IPS-18a (cell line): Measurements from ENCODE around the gene NEMP2.

Experiments
- H3K27ac ChIP-seq: one replicate; pipeline ENCODE4 v1.5.1; 2013; ENCODE audit warnings: low read length
- H3K27me3 ChIP-seq: one replicate; pipeline ENCODE4 v1.6.1; 2013; ENCODE audit warnings: mild to moderate bottlenecking, low read length; ENCODE audit not compliant: control insufficient read depth, insufficient read depth
- H3K36me3 ChIP-seq: one replicate; pipeline ENCODE4 v1.6.1; 2013; ENCODE audit warnings: low read depth, low read length; ENCODE audit not compliant: control insufficient read depth
- H3K4me1 ChIP-seq: one replicate; pipeline ENCODE4 v1.6.1; 2013; ENCODE audit warnings: low read depth, low read length; ENCODE audit not compliant: control insufficient read depth
- H3K4me3 ChIP-seq: one replicate; pipeline ENCODE4 v1.5.1; 2013; ENCODE audit warnings: low read length
- H3K9ac ChIP-seq: one replicate; pipeline ENCODE4 v1.6.1; 2013; ENCODE audit warnings: mild to moderate bottlenecking, low read length, moderate library complexity
- H3K9me3 ChIP-seq: one replicate; pipeline ENCODE4 v1.6.1; 2013; ENCODE audit warnings: low read depth, low read length; ENCODE audit not compliant: control insufficient read depth

Gene NEMP2

GRCh38 chr2:190533175-190533967, 1.2 kb downstream of the NEMP2 start:
- Histone ChIP-seq H3K27me3 (no peaks in the 10 kb centered on the region), H3K36me3 (no peaks in the 10 kb centered on the region), H3K9me3 (peaks cover 3% of the 10 kb centered on the region), H3K9ac (peak overlapping the region; percentile 79), H3K4me1 (peaks cover 25% of the 10 kb centered on the region), H3K27ac (peak overlapping the region; percentile 52), H3K4me3 (peak overlapping the region; percentile 80)

- Histone ChIP-seq H3K27me3 (no peaks in the 10 kb centered on the region), H3K36me3 (no peaks in the 10 kb centered on the region), H3K4me1 (peaks cover 29% of the 10 kb centered on the region), H3K27ac (no peak overlapping the region), H3K9me3 (peaks cover under 1% of the 10 kb centered on the region), H3K4me3 (no peak overlapping the region), H3K9ac (no peak overlapping the region)
Observed at GRCh38 chr2:190532581-190532980, 1.9 kb downstream of the NEMP2 start.

- H3K9me3 ChIP-seq = no peaks in the 10 kb centered on the region
Observed at GRCh38 chr2:190530248-190530900, 4.1 kb downstream of the NEMP2 start.

GRCh38 chr2:190529486-190530247, 4.9 kb downstream of the NEMP2 start:
- Histone ChIP-seq H3K27ac (no peak overlapping the region), H3K9me3 (no peaks in the 10 kb centered on the region), H3K4me1 (peaks cover 11% of the 10 kb centered on the region), H3K27me3 (no peaks in the 10 kb centered on the region), H3K36me3 (no peaks in the 10 kb centered on the region), H3K4me3 (no peak overlapping the region), H3K9ac (no peak overlapping the region)

More at GRCh38 chr2:190530248-190530900, 4.1 kb downstream of the NEMP2 start:
- Histone ChIP-seq H3K4me1 (peaks cover 11% of the 10 kb centered on the region), H3K4me3 (no peak overlapping the region), H3K27me3 (no peaks in the 10 kb centered on the region), H3K27ac (no peak overlapping the region), H3K36me3 (no peaks in the 10 kb centered on the region), H3K9ac (no peak overlapping the region)

GRCh38 chr2:190528521-190529001, 6.0 kb downstream of the NEMP2 start:
- no peaks in the 10 kb centered on the region for H3K9me3 ChIP-seq
- no peak overlapping the region for H3K9ac ChIP-seq
- no peaks in the 10 kb centered on the region for H3K27me3 ChIP-seq
- H3K4me3 ChIP-seq = no peak overlapping the region
- H3K36me3 ChIP-seq = no peaks in the 10 kb centered on the region
- peaks cover 6% of the 10 kb centered on the region for H3K4me1 ChIP-seq
- H3K27ac ChIP-seq = no peak overlapping the region

GRCh38 chr2:190527918-190528317, 6.6 kb downstream of the NEMP2 start:
- H3K36me3 ChIP-seq = no peaks in the 10 kb centered on the region
- no peaks in the 10 kb centered on the region for H3K27me3 ChIP-seq
- H3K9me3 ChIP-seq = no peaks in the 10 kb centered on the region
- no peak overlapping the region for H3K4me3 ChIP-seq
- peaks cover 4% of the 10 kb centered on the region for H3K4me1 ChIP-seq
- no peak overlapping the region for H3K27ac ChIP-seq
- H3K9ac ChIP-seq = no peak overlapping the region

- Histone ChIP-seq H3K27me3 (no peaks in the 10 kb centered on the region), H3K9me3 (no peaks in the 10 kb centered on the region), H3K27ac (no peak overlapping the region), H3K9ac (no peak overlapping the region), H3K36me3 (no peaks in the 10 kb centered on the region), H3K4me3 (no peak overlapping the region), H3K4me1 (peaks cover 4% of the 10 kb centered on the region)
Observed at GRCh38 chr2:190527214-190527613, 7.3 kb downstream of the NEMP2 start.

GRCh38 chr2:190526105-190526750, 8.3 kb downstream of the NEMP2 start:
- H3K4me3 ChIP-seq = no peak overlapping the region
- H3K27me3 ChIP-seq = no peaks in the 10 kb centered on the region
- H3K27ac ChIP-seq = no peak overlapping the region
- no peaks in the 10 kb centered on the region for H3K36me3 ChIP-seq
- H3K9me3 ChIP-seq = no peaks in the 10 kb centered on the region
- H3K9ac ChIP-seq = no peak overlapping the region
- peaks cover 4% of the 10 kb centered on the region for H3K4me1 ChIP-seq

GRCh38 chr2:190524928-190525327, 9.6 kb downstream of the NEMP2 start:
- Histone ChIP-seq H3K27ac (no peak overlapping the region), H3K4me3 (no peak overlapping the region), H3K4me1 (peaks cover 4% of the 10 kb centered on the region), H3K36me3 (no peaks in the 10 kb centered on the region), H3K9me3 (no peaks in the 10 kb centered on the region), H3K9ac (no peak overlapping the region), H3K27me3 (no peaks in the 10 kb centered on the region)

GRCh38 chr2:190519975-190520767, 14.4 kb downstream of the NEMP2 start:
- Histone ChIP-seq H3K4me1 (no peaks in the 10 kb centered on the region), H3K36me3 (no peaks in the 10 kb centered on the region), H3K9me3 (no peaks in the 10 kb centered on the region), H3K27ac (no peak overlapping the region), H3K4me3 (no peak overlapping the region), H3K9ac (no peak overlapping the region), H3K27me3 (no peaks in the 10 kb centered on the region)
